HepG2 (cell line): Measurements from ENCODE around the gene RAET1L. TPM values are rescaled to one million over a fixed set of nuclear protein-coding genes. Genes with fewer than 3 reads are reported as not detected.

ENCODE experiments used
- ATAC-seq: fragments of 200-7000 bp; cut with Tn5 transposase; 3 replicates; pipeline ENCODE4 v1.9.1; 2020; ENCODE audit warnings: mild to moderate bottlenecking, moderate library complexity
- BruUV-seq: library from RNA; stranded (reverse); fragments of 400-500 nt; replicated peaks from 2 replicates; lab custom pipeline; 2021; lab: Mats Ljungman, UMichigan
- CTCF ChIA-PET: fragments of 300-600 bp; formaldehyde crosslinking; extraction: SDS; loops from one replicate; lab custom pipeline; 2021; ENCODE audit warnings: low total read pairs, inconsistent platforms, low intra/inter-chr PET ratio; lab: Yijun Ruan, JAX
- POLR2A ChIA-PET: fragments of 350-600 bp; sonication (Branson Sonifier 250); formaldehyde crosslinking; loops from one replicate; lab custom pipeline; 2020; ENCODE audit warnings: antibody characterized with exemption, inconsistent platforms; lab: Yijun Ruan, JAX
- DNase-seq: peaks from one replicate; pipeline ENCODE4 v3.0.0-alpha.2; 2015; ENCODE audit warnings: low spot score
- FAIRE-seq: peaks from 3 replicates; lab custom pipeline; 2011; peaks lifted over from hg19 to GRCh38; lab: Jason Lieb, UNC
- H2AFZ ChIP-seq: one replicate; pipeline ENCODE4 v1.6.1; 2011; ENCODE audit warnings: low read length, inconsistent platforms
- H3K27ac ChIP-seq: fragments of 300-600 bp; 3 replicates; pipeline ENCODE4 v1.8.0; 2011; ENCODE audit warnings: mixed run types, mild to moderate bottlenecking, mixed read lengths, low read length, inconsistent platforms; ENCODE audit not compliant: insufficient read depth; ENCODE audit errors: extremely low read length
- H3K27me3 ChIP-seq, 2 experiments: fragments of 200-600 bp in 1 of 2; 2 replicates in 1 of 2; 3 replicates in 1 of 2; pipeline versions ENCODE4 v1.6.0 to v1.8.0; 2011; ENCODE audit warnings: low read length in 2 of 2, mild to moderate bottlenecking in 2 of 2, moderate library complexity in 2 of 2, inconsistent platforms in 1 of 2; ENCODE audit not compliant: insufficient read depth in 2 of 2, control insufficient read depth in 1 of 2
- H3K36me3 ChIP-seq, 2 experiments: fragments of 200-600 bp in 1 of 2; replicated peaks in 1 of 2; 2 replicates in 1 of 2; 3 replicates in 1 of 2; pipeline versions ENCODE4 v1.5.1 to v1.8.0; 2011; ENCODE audit warnings: low read length in 2 of 2, inconsistent platforms in 1 of 2; ENCODE audit not compliant: insufficient read depth in 2 of 2, control insufficient read depth in 1 of 2
- H3K4me1 ChIP-seq: 2 replicates; pipeline ENCODE4 v1.5.1; 2012; ENCODE audit warnings: low read length, inconsistent platforms; ENCODE audit not compliant: insufficient read depth
- H3K4me2 ChIP-seq: 2 replicates; pipeline ENCODE4 v1.6.0; 2011; ENCODE audit warnings: low read depth, low read length, inconsistent platforms
- H3K4me3 ChIP-seq, 3 experiments: fragments of 200-600 bp in 1 of 3; sonication (generic), shearing (Covaris generic) in 1 of 3; replicated peaks in 1 of 3; 2 replicates each; pipeline ENCODE4 v1.5.1; 2011 to 2016; ENCODE audit warnings: low read length in 3 of 3, inconsistent platforms in 2 of 3, low read depth in 2 of 3, mild to moderate bottlenecking in 2 of 3, control low read depth in 1 of 3, mixed read lengths in 1 of 3; ENCODE audit not compliant: insufficient read depth in 1 of 3
- H3K79me2 ChIP-seq: one replicate; pipeline ENCODE4 v1.6.1; 2011; ENCODE audit warnings: low read length, inconsistent platforms; ENCODE audit not compliant: insufficient read depth
- H3K9ac ChIP-seq: 2 replicates; pipeline ENCODE4 v1.6.0; 2011; ENCODE audit warnings: mild to moderate bottlenecking, low read depth, low read length, inconsistent platforms; ENCODE audit not compliant: insufficient read depth
- H3K9me3 ChIP-seq: 2 replicates; pipeline ENCODE4 v1.5.1; 2012; ENCODE audit warnings: mild to moderate bottlenecking, low read length
- H4K20me1 ChIP-seq: 2 replicates; pipeline ENCODE4 v1.6.0; 2011; ENCODE audit warnings: inconsistent platforms, mild to moderate bottlenecking, low read length, moderate library complexity; ENCODE audit not compliant: insufficient read depth
- CENPT ChIP-seq: sonication (generic); formaldehyde crosslinking; IDR thresholded peaks from 2 replicates; pipeline ENCODE4 v1.8.0; 2022; ENCODE audit warnings: low read depth, mild to moderate bottlenecking, moderate library complexity, missing genetic modification reagents
- CREB1 ChIP-seq, 2 experiments: fragments of 450-650 bp in 1 of 2; IDR thresholded peaks; 2 replicates each; pipeline ENCODE4 v1.6.1; 2016 to 2017; ENCODE audit warnings: control low read depth in 1 of 2, mild to moderate bottlenecking in 1 of 2, missing compliant biosample characterization in 1 of 2, missing genetic modification characterization in 1 of 2
- FOXO4 ChIP-seq: sonication (generic); formaldehyde crosslinking; conservative IDR thresholded peaks from 2 replicates; pipeline ENCODE4 v1.8.1; 2023; ENCODE audit warnings: missing genetic modification reagents
- HNRNPH1 ChIP-seq: fragments of 200-400 bp; formaldehyde crosslinking; optimal IDR thresholded peaks from 2 replicates; pipeline ENCODE3; 2017; ENCODE audit warnings: mild to moderate bottlenecking, low read depth, low read length
- MXD3 ChIP-seq: IDR thresholded peaks from 2 replicates; pipeline ENCODE4 v1.6.1; 2016; ENCODE audit warnings: mild to moderate bottlenecking, missing biosample characterization, missing genetic modification reagents
- PREB ChIP-seq: sonication (generic); formaldehyde crosslinking; IDR thresholded peaks from 2 replicates; pipeline ENCODE4 v1.4.0; 2020; ENCODE audit warnings: missing genetic modification reagents
- RBM39 ChIP-seq: fragments of 200-400 bp; formaldehyde crosslinking; IDR thresholded peaks from one replicate; pipeline ENCODE4 v1.6.1; 2018; ENCODE audit warnings: antibody characterized with exemption, mild to moderate bottlenecking, low read depth, low read length; ENCODE audit not compliant: poor library complexity, severe bottlenecking
- U2AF1 ChIP-seq: fragments of 200-400 bp; formaldehyde crosslinking; optimal IDR thresholded peaks from 2 replicates; pipeline ENCODE3; 2017; ENCODE audit warnings: mild to moderate bottlenecking, low read depth, low read length
- ZBTB20 ChIP-seq: sonication (generic); formaldehyde crosslinking; IDR thresholded peaks from 2 replicates; pipeline ENCODE4 v1.8.1; 2023; ENCODE audit warnings: missing genetic modification reagents, low read depth, mild to moderate bottlenecking, borderline replicate concordance
- ZBTB33 ChIP-seq: sonication (generic); formaldehyde crosslinking; IDR thresholded peaks from 2 replicates; pipeline ENCODE4 v1.4.0; 2020; ENCODE audit warnings: missing genetic modification reagents
- ZMYM4 ChIP-seq: sonication (generic); formaldehyde crosslinking; IDR thresholded peaks from 2 replicates; pipeline ENCODE4 v1.8.1; 2023; ENCODE audit warnings: mild to moderate bottlenecking, missing genetic modification reagents
- ZNF138 ChIP-seq: sonication (generic); formaldehyde crosslinking; IDR thresholded peaks from 2 replicates; pipeline ENCODE4 v1.5.0; 2020; ENCODE audit warnings: mild to moderate bottlenecking, low read depth, missing genetic modification reagents
- ZNF143 ChIP-seq: sonication (generic); formaldehyde crosslinking; IDR thresholded peaks from 2 replicates; pipeline ENCODE4 v1.4.0; 2020; ENCODE audit warnings: missing genetic modification reagents
- ZNF281 ChIP-seq: sonication (generic); formaldehyde crosslinking; IDR thresholded peaks from 2 replicates; pipeline ENCODE4 v1.4.0; 2020; ENCODE audit warnings: missing genetic modification reagents, borderline replicate concordance
- ZNF335 ChIP-seq: sonication (generic); formaldehyde crosslinking; IDR thresholded peaks from 2 replicates; pipeline ENCODE4 v1.4.0; 2020; ENCODE audit warnings: missing genetic modification reagents
- ZNF749 ChIP-seq: sonication (generic); formaldehyde crosslinking; IDR thresholded peaks from 2 replicates; pipeline ENCODE4 v1.8.0; 2022; ENCODE audit warnings: mild to moderate bottlenecking, missing genetic modification reagents, moderate library complexity, borderline replicate concordance
- WGBS: methylation state at CpG from one replicate; pipeline ENCODE4 v1.1.6; 2017; ENCODE audit warnings: low lambda C conversion rate; 5-methylcytosine and 5-hydroxymethylcytosine counted together
- in situ Hi-C: cut with HindIII; loops from 2 replicates; pipeline ENCODE4 v1.10.0; 2017; ENCODE audit warnings: low pct_unique_long_range_greater_than_20kb; ENCODE audit not compliant: extremely low pct_ligation_motif_present
- intact Hi-C: fragments of 100-400 bp; cut with micrococcal nuclease; formaldehyde crosslinking; loops from one replicate; pipeline ENCODE4 v1.10.0; 2022; ENCODE audit not compliant: unreplicated experiment
- polyA plus RNA-seq, 8 experiments: library from polyadenylated mRNA; depleted of rRNA in 3 of 8; stranded (reverse) in 7 of 8; unstranded in 1 of 8; fragments of >200 nt; fragmentation: Illumina TruSeq in 4 of 8; extraction: Trizol in 4 of 8; gene quantifications; 2 replicates each; pipeline versions ENCODE4 v1.2.1 to v1.2.3, GENCODE V29; 2011 to 2016; ENCODE audit warnings: low read depth in 4 of 8, missing spikeins in 1 of 8, mixed read lengths in 1 of 8; ENCODE audit not compliant: insufficient read depth in 1 of 8
- total RNA-seq, 5 experiments: library from RNA; depleted of rRNA; stranded (reverse); fragments of >200 nt; fragmentation: Illumina TruSeq; extraction: Trizol; gene quantifications; 2 replicates each; pipeline ENCODE4 v1.2.3, GENCODE V29; 2016; ENCODE audit warnings: low read depth in 1 of 5

The RAET1L gene
- total and polyA plus RNA-seq, 2 of the 13 experiments (the other 11 are each of a cell fraction or from before 2014, with no cell fraction given): not detected

- no peak overlapping the region for H3K27ac ChIP-seq
- no peak overlapping the region for H3K9ac ChIP-seq
- no peaks in the 10 kb centered on the region for H3K36me3 ChIP-seq
- H3K27me3 ChIP-seq: peaks cover 7 to 73% of the 10 kb centered on the region in 2 experiments
- intact Hi-C loops (no loop called here), in situ Hi-C loops (no loop called here)
- WGBS: 43% methylated on average over 4 of the region's 4 CpGs
- no peak overlapping the region for H3K4me2 ChIP-seq
- no peak overlapping the region for H3K4me3 ChIP-seq
- POLR2A ChIA-PET: no interaction called here
- DNase-seq: no peak
- FAIRE-seq: no peak
- H3K9me3 ChIP-seq: no peaks in the 10 kb centered on the region
- H2AFZ ChIP-seq: no peak overlapping the region
- no peak for ATAC-seq
- BruUV-seq: no TSS peak
- H4K20me1 ChIP-seq: no peaks in the 10 kb centered on the region
- H3K4me1 ChIP-seq: no peaks in the 10 kb centered on the region
- CTCF ChIA-PET: no interaction called here
- no peaks in the 10 kb centered on the region for H3K79me2 ChIP-seq
- TF ChIP-seq ZMYM4 (no peak), FOXO4 (CRISPR knock-in tag) (no peak), ZNF749 (CRISPR knock-in tag) (no peak), ZNF138 (CRISPR knock-in tag) (no peak), CREB1 (IDR thresholded peaks at IDR 0.05) (no peak), CREB1 (CRISPR knock-in tag; IDR thresholded peaks at IDR 0.05) (no peak), ZNF143 (CRISPR knock-in tag) (no peak), CENPT (no peak), RBM39 (no peak), ZNF335 (no peak), PREB (CRISPR knock-in tag) (no peak), U2AF1 (no peak), ZNF281 (CRISPR knock-in tag) (no peak), ZBTB33 (CRISPR knock-in tag) (no peak), ZBTB20 (CRISPR knock-in tag) (no peak), HNRNPH1 (no peak), MXD3 (no peak)
Measured at GRCh38 chr6:150056916-150057315, 31.6 kb upstream of the RAET1L start.
